Measurements from ENCODE around the gene CELSR3. TPM values are rescaled to one million over a fixed set of nuclear protein-coding genes. Genes with fewer than 3 reads are reported as not detected.

Gene CELSR3
- total RNA-seq, 1 experiment from 2014 or later = 1.9 TPM

- peak; percentile 57 for DNase-seq (ENCODE audit: low read depth)
Observed at GRCh38 chr3:48661501-48662144, 1.1 kb downstream of the CELSR3 start.

DNA sequence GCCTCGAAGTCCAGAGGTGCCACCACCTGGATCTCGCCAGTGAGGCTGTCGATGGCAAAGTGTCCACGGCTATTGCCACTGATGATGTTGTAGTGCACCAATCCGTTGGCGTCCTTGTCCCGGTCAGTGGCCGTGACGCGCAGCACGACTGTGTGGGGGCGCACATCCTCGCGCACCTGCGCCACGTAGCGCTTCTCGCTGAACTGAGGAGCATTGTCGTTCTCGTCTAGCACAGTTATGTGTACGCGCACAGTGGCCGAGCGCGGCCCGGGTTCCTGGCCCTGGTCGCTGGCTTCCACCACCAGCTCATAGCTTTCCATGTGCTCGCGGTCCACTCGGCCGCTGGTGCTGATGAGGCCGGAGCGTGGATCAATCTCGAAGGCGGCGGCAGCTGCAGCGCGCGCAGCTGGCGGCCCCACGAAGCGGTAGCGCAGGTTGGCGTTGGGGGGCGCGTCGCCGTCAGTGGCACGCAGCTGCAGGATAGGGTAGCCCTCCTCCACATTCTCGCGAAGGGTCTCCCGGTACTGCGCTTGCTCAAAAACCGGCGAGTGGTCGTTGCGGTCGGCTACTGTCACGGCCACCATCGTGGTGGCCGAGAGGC lies 1.8 kb downstream of the CELSR3 start:
- no peak for DNase-seq (ENCODE audit: low read depth)

- no peak for DNase-seq (ENCODE audit: low read depth)
Observed at GRCh38 chr3:48656841-48657281, 5.8 kb downstream of the CELSR3 start.

DNA sequence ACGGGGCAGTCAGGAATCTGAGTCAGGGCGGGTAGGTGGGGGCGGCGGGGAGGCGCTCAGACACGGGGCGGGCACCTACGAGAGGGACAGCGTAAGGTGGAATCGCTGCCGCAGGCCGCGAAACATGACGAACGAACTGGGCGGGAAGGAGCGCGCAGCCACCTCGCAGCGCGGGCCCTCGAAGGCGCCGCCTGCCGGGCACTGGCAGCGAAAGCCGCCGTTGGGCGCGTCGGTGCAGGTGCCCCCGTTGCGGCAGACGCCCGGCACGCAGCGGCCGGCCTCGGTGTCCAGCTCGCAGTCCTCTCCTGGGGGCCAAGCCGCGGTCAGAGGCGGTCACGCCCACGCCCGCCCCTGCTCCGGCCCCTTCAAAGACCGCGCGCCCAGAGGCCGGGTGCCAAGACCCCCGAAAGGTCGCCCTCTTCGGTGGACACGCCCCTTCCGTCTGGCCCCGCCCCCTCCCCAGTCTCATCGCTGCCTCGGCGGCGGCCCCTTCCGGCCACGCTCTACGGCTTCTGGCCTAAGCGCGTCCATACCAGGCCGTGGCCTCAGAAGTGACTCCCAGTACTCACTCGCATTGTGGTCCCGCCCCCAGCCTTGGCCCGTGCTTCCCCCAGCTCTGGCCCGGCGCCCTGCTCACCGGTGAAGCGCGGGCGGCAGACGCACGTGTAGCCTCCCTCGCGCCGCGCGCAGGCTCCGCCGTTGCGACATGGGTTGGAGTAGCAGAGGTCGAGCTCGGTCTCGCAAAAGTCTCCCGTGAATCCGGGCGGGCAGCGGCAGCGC lies 6.4 kb downstream of the CELSR3 start:
- peak; percentile 80 for DNase-seq (ENCODE audit: low read depth)

DNA sequence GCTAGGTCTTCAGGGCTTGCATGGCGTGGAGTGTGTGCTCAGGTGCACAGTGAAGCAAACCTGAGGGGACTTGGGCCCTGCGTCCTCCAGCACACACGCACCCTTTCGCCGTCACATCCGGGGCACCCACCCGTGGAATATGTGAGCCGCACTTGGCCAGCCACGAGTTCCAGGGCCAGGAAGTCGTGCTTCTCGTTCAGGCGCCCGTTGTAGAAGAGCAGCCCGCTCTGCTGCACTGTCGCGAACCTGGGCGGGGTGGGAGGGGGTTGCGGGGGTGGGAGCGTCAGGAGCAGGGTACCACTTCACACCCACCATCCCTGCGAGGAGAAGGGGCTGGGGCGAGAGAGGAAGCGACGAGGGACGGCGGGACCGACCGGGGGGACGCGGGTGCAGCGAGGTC lies 7.1 kb downstream of the CELSR3 start:
- no peak for DNase-seq (ENCODE audit: low read depth)

GRCh38 chr3:48655063-48655462 lies 7.6 kb downstream of the CELSR3 start:
- DNase-seq (ENCODE audit: low read depth) = no peak

DNA sequence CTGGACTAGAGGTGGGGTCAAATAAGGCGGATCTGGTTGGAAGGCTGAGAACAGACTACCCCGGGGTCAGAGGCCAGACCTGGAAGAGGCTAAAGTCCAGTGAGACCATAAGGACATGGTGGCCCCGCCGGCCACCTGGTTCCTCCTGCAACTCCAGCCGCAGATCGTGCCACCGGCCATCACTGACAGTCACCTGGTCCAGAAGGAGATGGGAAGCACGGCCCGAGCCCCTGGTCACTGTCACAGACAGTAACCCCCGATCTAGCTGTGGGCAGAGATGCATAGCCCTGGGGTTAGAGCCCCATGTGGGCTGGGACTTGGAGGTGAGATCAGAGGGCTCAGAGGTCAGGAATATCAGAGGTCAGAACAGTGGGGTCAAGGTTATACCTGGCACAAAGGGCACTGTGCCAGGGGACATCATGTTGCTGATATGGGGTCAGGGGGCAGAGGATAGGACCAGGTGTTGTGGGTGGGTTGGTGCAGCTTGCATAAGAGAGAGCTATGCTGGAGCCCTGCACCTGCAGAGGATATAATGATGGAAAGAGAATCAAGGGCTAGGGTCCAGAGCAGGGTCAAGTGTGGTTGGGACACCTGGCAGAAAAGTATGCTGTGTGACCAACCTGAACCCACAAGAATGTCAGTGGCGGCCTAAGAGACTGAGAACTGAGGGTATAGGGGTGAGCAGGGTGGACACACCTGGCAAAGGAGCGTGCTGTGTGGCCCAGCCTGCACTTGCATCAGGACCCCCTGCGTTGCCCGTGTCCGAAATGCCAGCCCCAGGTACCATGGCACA lies 9.6 kb downstream of the CELSR3 start:
- DNase-seq (ENCODE audit: low read depth) = no peak

- DNase-seq (ENCODE audit: low read depth) = no peak
Observed at GRCh38 chr3:48651771-48652170, 10.9 kb downstream of the CELSR3 start.

GRCh38 chr3:48650723-48651122 lies 12.0 kb downstream of the CELSR3 start:
- no peak for DNase-seq (ENCODE audit: low read depth)

- no peak for DNase-seq (ENCODE audit: low read depth)
Observed at GRCh38 chr3:48648188-48648850, 14.4 kb downstream of the CELSR3 start.

- DNase-seq (ENCODE audit: low read depth) = no peak
Observed at GRCh38 chr3:48647714-48648113, 15.0 kb downstream of the CELSR3 start.

- no peak for DNase-seq (ENCODE audit: low read depth)
Observed at GRCh38 chr3:48644898-48645760, 17.6 kb downstream of the CELSR3 start.

DNA sequence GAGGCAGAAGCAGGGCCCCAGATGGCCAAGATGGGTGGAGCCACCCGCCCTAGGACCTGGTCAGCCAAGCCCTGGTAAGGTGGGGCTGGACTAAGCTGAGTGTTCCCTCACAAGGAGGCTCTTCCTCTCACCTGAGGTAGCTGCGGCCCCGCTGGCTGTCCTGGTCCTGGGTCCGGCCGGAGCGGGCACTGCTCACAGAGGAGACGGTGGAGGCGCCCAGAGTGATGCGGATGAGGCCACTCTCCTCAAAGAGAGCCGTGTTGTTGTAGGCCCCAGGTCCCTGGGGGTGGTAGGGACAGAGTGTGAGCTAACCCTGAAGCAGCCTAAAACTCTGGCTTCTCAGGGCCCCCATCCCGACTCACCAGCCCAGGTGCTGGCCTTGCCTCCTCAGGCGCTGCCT lies 20.1 kb downstream of the CELSR3 start:
- DNase-seq (ENCODE audit: low read depth) = no peak

GRCh38 chr3:48641396-48641795 lies 21.3 kb downstream of the CELSR3 start:
- no peak for DNase-seq (ENCODE audit: low read depth)

DNA sequence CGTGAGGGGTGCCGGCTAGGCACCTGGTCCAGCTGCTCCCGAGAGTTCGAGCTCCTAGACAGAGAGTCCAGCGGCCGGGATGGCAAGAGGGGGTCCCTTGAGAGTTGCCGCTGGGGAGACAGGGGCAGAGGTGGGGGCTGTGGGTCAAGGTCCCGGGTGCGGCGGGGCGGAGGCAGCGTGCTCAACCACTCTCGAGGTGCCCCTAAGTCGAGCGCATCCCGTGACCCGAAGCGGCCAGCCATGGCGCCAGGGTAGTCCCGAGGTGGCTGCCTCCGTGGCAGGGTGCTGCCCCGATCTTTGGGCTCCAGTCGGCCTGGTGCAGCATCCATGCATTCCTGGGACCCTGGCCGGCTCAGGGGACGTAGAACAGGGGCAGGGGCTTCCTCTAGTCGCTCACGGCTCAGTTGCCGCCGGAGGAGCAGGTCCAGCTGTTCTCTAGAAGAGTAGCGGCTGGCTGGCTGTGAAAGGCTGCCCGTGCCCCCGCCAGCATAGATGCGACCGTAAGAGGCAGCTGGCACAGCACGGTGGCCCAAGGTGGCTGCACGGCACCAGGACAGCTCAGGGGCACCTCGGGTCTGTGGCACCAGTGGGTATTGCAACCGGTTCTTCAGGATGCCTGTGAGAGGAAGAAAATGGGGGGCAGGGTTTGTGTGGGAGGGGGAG lies 22.6 kb downstream of the CELSR3 start:
- no peak for DNase-seq (ENCODE audit: low read depth)

- DNase-seq (ENCODE audit: low read depth) = no peak
Observed at GRCh38 chr3:48637305-48637704, 25.4 kb downstream of the CELSR3 start.

DNA sequence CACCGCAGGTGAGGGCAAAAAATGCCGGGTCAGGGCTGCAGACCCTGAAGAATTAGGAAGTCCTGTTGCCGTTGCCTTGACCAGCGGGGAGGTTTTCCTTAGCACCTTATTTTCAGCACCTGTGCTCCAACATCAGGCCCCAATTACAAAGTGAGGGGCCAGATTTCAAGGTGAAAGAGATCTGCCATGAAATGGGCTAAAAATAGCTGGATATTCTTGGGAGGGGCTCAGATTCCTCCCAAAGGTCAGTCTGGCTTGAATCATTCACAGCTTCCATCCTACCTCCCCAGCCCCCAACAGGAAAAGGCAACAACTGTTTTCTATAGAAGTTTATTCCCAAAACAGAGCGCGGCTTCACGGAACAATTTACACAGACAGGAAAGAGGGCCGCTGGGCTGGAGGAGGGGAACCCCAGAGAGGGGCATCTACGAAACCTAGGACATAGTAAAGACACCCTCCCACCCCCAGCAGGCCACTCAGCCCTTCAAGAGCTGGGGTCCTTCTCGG lies 26.5 kb downstream of the CELSR3 start:
- DNase-seq (ENCODE audit: low read depth) = no peak

GRCh38 chr3:48635222-48636021 lies 27.3 kb downstream of the CELSR3 start, which contains the start of gene SLC26A6:
Gene SLC26A6, minus strand, starts transcription at chr3:48635461. Its CDS starts 68 bp downstream, at chr3:48635393.
- DNase-seq (ENCODE audit: low read depth) = peak; percentile 97
